Heart right ventricle (tissue), 16 donors: Measurements from ENCODE around the gene C17orf100. TPM values are rescaled to one million over a fixed set of nuclear protein-coding genes. Genes with fewer than 3 reads are reported as not detected.

Experiments used
- ATAC-seq, 8 donors: fragments of 200-7000 bp; cut with Tn5 transposase; one replicate each; pipeline ENCODE4 v1.9.1; 2020; ENCODE audit warnings: mild to moderate bottlenecking in 8 of 8, moderate library complexity in 8 of 8, moderate number of reproducible peaks in 1 of 8
- DNase-seq, 2 donors: peaks; one replicate each; pipeline ENCODE4 v3.0.0-alpha.2; 2020
- H3K27ac ChIP-seq, 10 donors: fragments of 200-600 bp; sonication (generic) in 2 of 10; one replicate each; pipeline versions ENCODE4 v1.5.0 to v1.8.0; 2020 to 2022; ENCODE audit warnings: mild to moderate bottlenecking in 3 of 10
- H3K27me3 ChIP-seq, 7 donors: fragments of 200-600 bp; one replicate each; pipeline ENCODE4 v1.8.0; 2021 to 2022; ENCODE audit warnings: mild to moderate bottlenecking in 2 of 7
- H3K36me3 ChIP-seq, 9 donors: fragments of 200-600 bp; sonication (generic) in 1 of 9; one replicate each; pipeline versions ENCODE4 v1.5.0 to v1.8.0; 2020 to 2022; ENCODE audit warnings: mild to moderate bottlenecking in 2 of 9
- H3K4me1 ChIP-seq, 9 donors: fragments of 200-600 bp; sonication (generic) in 1 of 9; one replicate each; pipeline versions ENCODE4 v1.5.0 to v1.8.0; 2020 to 2022; ENCODE audit warnings: mild to moderate bottlenecking in 4 of 9
- H3K4me3 ChIP-seq, 10 donors: fragments of 200-600 bp; sonication (generic) in 2 of 10; one replicate each; pipeline versions ENCODE4 v1.5.0 to v1.8.0; 2020 to 2022; ENCODE audit warnings: mild to moderate bottlenecking in 7 of 10, moderate library complexity in 2 of 10
- H3K9me3 ChIP-seq, 11 donors: fragments of 200-600 bp in 10 of 11; sonication (generic) in 2 of 11; one replicate each; pipeline versions ENCODE4 v1.5.0 to v1.8.0; 2013 to 2022; ENCODE audit warnings: mild to moderate bottlenecking in 2 of 11, control low read depth in 1 of 11, moderate library complexity in 1 of 11
- CTCF ChIP-seq, 9 donors: fragments of 200-600 bp; sonication (generic) in 2 of 9; IDR thresholded peaks; one replicate each; pipeline versions ENCODE4 v1.5.0 to v1.8.0; 2021 to 2022; ENCODE audit warnings: antibody characterized with exemption in 9 of 9, mild to moderate bottlenecking in 5 of 9, moderate library complexity in 1 of 9
- WGBS, 2 donors: extraction: QIAGEN DNeasy Blood & Tissue Kit; methylation state at CpG; one replicate each; pipeline ENCODE4 v1.1.7; 2013; ENCODE audit warnings: inconsistent platforms in 1 of 2; 5-methylcytosine and 5-hydroxymethylcytosine counted together
- intact Hi-C, 10 donors: fragments of 100-400 bp; cut with DNase I; formaldehyde crosslinking; loops; one replicate each; pipeline versions ENCODE4 v1.11.1 to v1.14.2; 2022
- polyA plus RNA-seq, 2 donors: library from polyadenylated mRNA; stranded (reverse); fragments of 200-250 nt; gene quantifications; one replicate each; pipeline ENCODE4 v1.2.3, GENCODE V29; 2013
- total RNA-seq, 10 donors: library from RNA; stranded (reverse); fragmentation: NEBNext Ultra II Directional in 3 of 10; extraction: Animal tissue kit (Norgen Biotek cat#: 25700) in 3 of 10; gene quantifications; one replicate each; pipeline versions ENCODE4 v1.2.1 to v1.2.4, GENCODE V29; 2021 to 2023
- donor health status: Arrhythmogenic right ventricular cardiomyopathy.
- donor health status: ischemic (EF 13 %, LVEDD 7.1; RV severe dilation, severe dysfunction).
- donor health status: healthy with polysubstance abuse.
- donor health status: DM: no; HTN: yes; CAD: no.
- donor health status: DM: no; HTN: no; CAD: no.
- donor health status: ischemic (EF 25% LVEDD 6.9; RV normal size, moderate dysfunction).
- donor health status: ischemic (EF 25% LVEDD 5.7; RV mildly dilated, moderate dysfunction).
- donor health status: healthy.
- donor health status: DM: yes; HTN: yes; CAD: no.
- donor health status: Ischemic cardiomyopathy.
- donor health status: ischemic (EF 35%, LVEDD 5.7; RV mildly dilated, moderate dysfunction).
- donor health status: nonischemic (EF 11% LVEDD 7.7; RV severe dilation, severe dysfunction).
- donor health status: DM: yes; HTN: yes; CAD: no.
- donor health status: PGD.
- donor health status: ischemic (EF 29% LVEDD 5.4; RV normal size, mild dysfunction).
- donor health status: nonischemic (EF 23%, LVEDD 6.1; RV moderate dilation, normal function).

C17orf100 gene
- total and polyA plus RNA-seq, 12 donors: 0.30 to 1.4 (median 0.73) TPM; not detected in 1

DNA sequence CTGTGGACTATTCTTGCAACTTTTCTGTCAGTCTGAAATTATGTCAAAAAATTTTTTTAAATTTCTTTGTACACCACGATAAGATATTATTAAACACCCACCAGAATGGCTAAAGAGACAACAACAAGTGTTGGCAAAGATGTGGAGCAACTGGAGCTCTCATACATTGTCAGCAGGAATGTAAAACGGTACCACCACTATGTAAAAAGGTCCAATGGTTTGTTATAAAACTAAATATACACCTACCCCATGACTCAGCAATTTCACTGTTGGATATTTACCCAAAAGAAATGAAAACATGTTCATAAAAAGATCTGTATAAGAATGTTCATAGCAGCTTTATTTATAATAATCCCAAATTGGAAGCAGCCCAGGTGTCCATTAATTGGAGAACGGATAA is 18.3 kb upstream of the C17orf100 start:
- intact Hi-C loops: no loop called here
- Histone ChIP-seq H3K9me3 (no peaks in the 10 kb centered on the region), H3K4me3 (no peak overlapping the region), H3K27me3 (no peaks in the 10 kb centered on the region), H3K4me1 (peaks cover 0 to 14% (median under 1%) of the 10 kb centered on the region in 9 donors), H3K36me3 (peaks cover 0 to 71% (median 26%) of the 10 kb centered on the region in 9 donors), H3K27ac (no peak overlapping the region)
- no peak for TF ChIP-seq CTCF (IDR thresholded peaks at IDR 0.05)
- ATAC-seq (no peak), DNase-seq (no peak)
- 94 to 97% methylated on average over 3 of the region's 3 CpGs for WGBS, 2 donors

DNA sequence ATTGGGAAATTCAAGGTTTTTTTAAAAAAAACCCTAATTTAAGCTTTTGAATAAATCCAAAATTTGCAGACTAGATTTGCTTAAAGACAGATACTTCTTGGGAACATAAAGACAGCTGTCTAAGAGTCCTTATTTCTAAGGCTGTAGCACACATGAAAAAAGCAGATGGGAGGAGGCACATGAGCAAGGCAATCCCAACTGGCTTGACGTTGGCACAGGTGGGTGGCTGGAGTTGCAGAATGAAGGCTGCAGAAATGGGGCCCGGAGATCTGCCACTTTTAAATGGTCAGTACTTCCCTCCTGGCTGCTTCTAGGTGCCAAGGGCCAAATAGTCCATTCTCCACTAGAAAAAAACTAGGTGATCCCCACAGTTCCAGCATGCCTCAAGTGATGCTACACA is 15.5 kb upstream of the C17orf100 start:
- no peaks in the 10 kb centered on the region for H3K9me3 ChIP-seq
- H3K27me3 ChIP-seq: no peaks in the 10 kb centered on the region
- no peak for TF ChIP-seq CTCF (IDR thresholded peaks at IDR 0.05)
- DNase-seq (no peak), ATAC-seq (no peak)
- intact Hi-C loops: no loop called here
- H3K36me3 ChIP-seq: peaks cover 0 to 43% (median 24%) of the 10 kb centered on the region in 9 donors
- WGBS, 2 donors: 85% methylated on average over 2 of the region's 2 CpGs
- H3K27ac ChIP-seq: no peak overlapping the region
- no peak overlapping the region for H3K4me3 ChIP-seq
- H3K4me1 ChIP-seq: peaks cover 6 to 29% (median 17%) of the 10 kb centered on the region in 9 donors

GRCh38 chr17:6636616-6637457 is 14.7 kb upstream of the C17orf100 start:
- Histone ChIP-seq H3K9me3 (no peaks in the 10 kb centered on the region), H3K4me3 (no peak overlapping the region), H3K36me3 (peaks cover 0 to 35% (median 24%) of the 10 kb centered on the region in 9 donors), H3K4me1 (peaks cover 6 to 34% (median 22%) of the 10 kb centered on the region in 9 donors), H3K27me3 (no peaks in the 10 kb centered on the region), H3K27ac (no peak overlapping the region)
- no peak for ATAC-seq
- intact Hi-C loops: no loop called here
- no peak for TF ChIP-seq CTCF (IDR thresholded peaks at IDR 0.05)
- 91 to 92% methylated on average over 17 of the region's 17 CpGs for WGBS, 2 donors
- no peak for DNase-seq

DNA sequence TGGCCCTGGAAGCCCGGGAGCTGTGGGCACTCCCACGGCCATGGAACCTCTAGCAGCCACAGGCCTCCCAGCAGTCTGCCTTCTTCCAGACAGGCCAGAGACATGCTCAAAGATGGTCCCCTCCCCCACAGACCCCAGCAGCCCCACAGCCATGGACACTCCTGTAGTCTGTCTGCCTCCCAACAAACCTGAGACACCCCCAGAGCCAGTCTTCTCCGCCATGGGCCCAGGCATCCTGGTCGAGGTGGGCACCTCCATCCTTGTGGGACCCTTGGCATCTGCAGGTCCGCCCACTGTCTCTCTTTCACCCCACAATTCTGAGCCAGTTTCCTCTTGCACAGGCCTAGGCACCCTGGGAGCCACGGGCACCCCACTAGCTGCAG is 14.1 kb upstream of the C17orf100 start:
- Histone ChIP-seq H3K27ac (no peak overlapping the region), H3K27me3 (no peaks in the 10 kb centered on the region), H3K4me3 (no peak overlapping the region), H3K9me3 (no peaks in the 10 kb centered on the region), H3K4me1 (peaks cover 6 to 35% (median 28%) of the 10 kb centered on the region in 9 donors), H3K36me3 (peaks cover 0 to 33% (median 22%) of the 10 kb centered on the region in 9 donors)
- TF ChIP-seq CTCF (IDR thresholded peaks at IDR 0.05): no peak
- intact Hi-C loops: no loop called here
- 89 to 94% methylated on average over 6 of the region's 6 CpGs for WGBS, 2 donors
- no peak for DNase-seq
- no peak for ATAC-seq
